Frontal cortex (tissue), 4 donors: Measurements from ENCODE around the gene CHCHD4. TPM values are rescaled to one million over a fixed set of nuclear protein-coding genes. Genes with fewer than 3 reads are reported as not detected.

ENCODE experiments used
- DNase-seq, 2 donors: peaks; one replicate each; pipeline ENCODE4 v3.0.0; 2012; ENCODE audit warnings: low spot score in 2 of 2
- FAIRE-seq: peaks from 2 replicates; lab custom pipeline; 2012; peaks lifted over from hg19 to GRCh38; lab: Jason Lieb, UNC
- total RNA-seq: library from RNA; depleted of rRNA; stranded (reverse); fragments of >200 nt; gene quantifications from one replicate; pipeline ENCODE4 v1.2.3, GENCODE V29; 2014
- donor health status: control.
- donor health status: control.
- donor health status: control.

CHCHD4 gene
- 8.6 TPM for total RNA-seq

GRCh38 chr3:14124615-14125192 lies at the start of gene CHCHD4, which contains the start of gene TMEM43:
Gene CHCHD4, minus strand, starts transcription at chr3:14124870. Its CDS starts 194 bp downstream, at chr3:14124676.
Gene TMEM43, plus strand, starts transcription at chr3:14125052. Its CDS starts 142 bp downstream, at chr3:14125194.
- no peak for FAIRE-seq
- peak; percentile 98 to 99 for DNase-seq

GRCh38 chr3:14172496-14172895 lies 47.8 kb upstream of the CHCHD4 start:
- DNase-seq (no peak), FAIRE-seq (no peak)

- no peak for DNase-seq
- FAIRE-seq = no peak
Measured at GRCh38 chr3:14170531-14171159, 46.0 kb upstream of the CHCHD4 start.

- DNase-seq (no peak), FAIRE-seq (no peak)
Measured at GRCh38 chr3:14169871-14170270, 45.2 kb upstream of the CHCHD4 start.

- no peak for DNase-seq
Measured at GRCh38 chr3:14169435-14169834, 44.8 kb upstream of the CHCHD4 start.

GRCh38 chr3:14166877-14167603 lies 42.4 kb upstream of the CHCHD4 start:
- DNase-seq = no peak
- no peak for FAIRE-seq

More at GRCh38 chr3:14169435-14169834, 44.8 kb upstream of the CHCHD4 start:
- no peak for FAIRE-seq

GRCh38 chr3:14162178-14162577 lies 37.5 kb upstream of the CHCHD4 start:
- no peak for FAIRE-seq

GRCh38 chr3:14161282-14161681 lies 36.6 kb upstream of the CHCHD4 start:
- DNase-seq (no peak), FAIRE-seq (no peak)

More at GRCh38 chr3:14162178-14162577, 37.5 kb upstream of the CHCHD4 start:
- no peak for DNase-seq

GRCh38 chr3:14159426-14159825 lies 34.8 kb upstream of the CHCHD4 start:
- FAIRE-seq = no peak

GRCh38 chr3:14158370-14158769 lies 33.7 kb upstream of the CHCHD4 start:
- FAIRE-seq = no peak
- DNase-seq = no peak

More at GRCh38 chr3:14159426-14159825, 34.8 kb upstream of the CHCHD4 start:
- DNase-seq = no peak

- DNase-seq (no peak), FAIRE-seq (no peak)
Measured at GRCh38 chr3:14157951-14158350, 33.3 kb upstream of the CHCHD4 start.

GRCh38 chr3:14156843-14157561 lies 32.3 kb upstream of the CHCHD4 start:
- DNase-seq (no peak), FAIRE-seq (no peak)

- DNase-seq (no peak), FAIRE-seq (no peak)
Measured at GRCh38 chr3:14156201-14156600, 31.5 kb upstream of the CHCHD4 start.

GRCh38 chr3:14154895-14155440 lies 30.3 kb upstream of the CHCHD4 start:
- no peak for DNase-seq
- FAIRE-seq = no peak

- FAIRE-seq = no peak
- DNase-seq = no peak
Measured at GRCh38 chr3:14154276-14154675, 29.6 kb upstream of the CHCHD4 start.

- DNase-seq = no peak
- no peak for FAIRE-seq
Measured at GRCh38 chr3:14153663-14154062, 29.0 kb upstream of the CHCHD4 start.

- DNase-seq (no peak), FAIRE-seq (no peak)
Measured at GRCh38 chr3:14152963-14153355, 28.3 kb upstream of the CHCHD4 start.

GRCh38 chr3:14152233-14152962 lies 27.7 kb upstream of the CHCHD4 start:
- no peak for FAIRE-seq
- no peak for DNase-seq

GRCh38 chr3:14151471-14152083 lies 26.9 kb upstream of the CHCHD4 start:
- FAIRE-seq (no peak), DNase-seq (no peak)
